GM12872 (cell line): ENCODE data around the gene PAPPA.

ENCODE experiments used
- TF ChIP-seq, protein P1 (sequence below): IDR thresholded peaks from 3 replicates; pipeline ENCODE4 v1.5.1; 2011; ENCODE audit warnings: low read depth, mild to moderate bottlenecking, low read length, moderate library complexity; ENCODE audit not compliant: insufficient read depth

Gene PAPPA

DNA sequence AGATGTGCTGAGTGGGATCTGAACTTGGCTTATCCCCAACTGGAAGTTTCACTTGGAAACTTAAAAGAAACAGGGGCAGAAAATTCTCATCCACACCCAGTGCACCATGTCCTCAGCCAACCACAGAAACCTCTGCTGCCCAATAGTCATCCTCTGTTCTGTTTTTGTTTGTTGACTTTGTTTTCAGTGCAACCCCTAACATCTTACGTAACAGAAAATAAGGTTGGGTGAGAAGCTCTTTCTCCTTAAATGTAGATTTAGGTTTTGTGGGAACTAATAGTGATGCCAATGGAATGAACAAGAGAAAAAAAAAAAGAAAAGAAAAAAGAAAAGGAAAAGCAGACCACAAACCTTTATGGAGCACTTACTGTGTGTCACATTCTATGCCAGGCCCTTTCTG is 262.8 kb downstream of the PAPPA start:
- TF ChIP-seq, protein P1, sequence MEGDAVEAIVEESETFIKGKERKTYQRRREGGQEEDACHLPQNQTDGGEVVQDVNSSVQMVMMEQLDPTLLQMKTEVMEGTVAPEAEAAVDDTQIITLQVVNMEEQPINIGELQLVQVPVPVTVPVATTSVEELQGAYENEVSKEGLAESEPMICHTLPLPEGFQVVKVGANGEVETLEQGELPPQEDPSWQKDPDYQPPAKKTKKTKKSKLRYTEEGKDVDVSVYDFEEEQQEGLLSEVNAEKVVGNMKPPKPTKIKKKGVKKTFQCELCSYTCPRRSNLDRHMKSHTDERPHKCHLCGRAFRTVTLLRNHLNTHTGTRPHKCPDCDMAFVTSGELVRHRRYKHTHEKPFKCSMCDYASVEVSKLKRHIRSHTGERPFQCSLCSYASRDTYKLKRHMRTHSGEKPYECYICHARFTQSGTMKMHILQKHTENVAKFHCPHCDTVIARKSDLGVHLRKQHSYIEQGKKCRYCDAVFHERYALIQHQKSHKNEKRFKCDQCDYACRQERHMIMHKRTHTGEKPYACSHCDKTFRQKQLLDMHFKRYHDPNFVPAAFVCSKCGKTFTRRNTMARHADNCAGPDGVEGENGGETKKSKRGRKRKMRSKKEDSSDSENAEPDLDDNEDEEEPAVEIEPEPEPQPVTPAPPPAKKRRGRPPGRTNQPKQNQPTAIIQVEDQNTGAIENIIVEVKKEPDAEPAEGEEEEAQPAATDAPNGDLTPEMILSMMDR = no peak

GRCh38 chr9:116417464-116417863 is 263.9 kb downstream of the PAPPA start:
- TF ChIP-seq, protein P1 = no peak

DNA sequence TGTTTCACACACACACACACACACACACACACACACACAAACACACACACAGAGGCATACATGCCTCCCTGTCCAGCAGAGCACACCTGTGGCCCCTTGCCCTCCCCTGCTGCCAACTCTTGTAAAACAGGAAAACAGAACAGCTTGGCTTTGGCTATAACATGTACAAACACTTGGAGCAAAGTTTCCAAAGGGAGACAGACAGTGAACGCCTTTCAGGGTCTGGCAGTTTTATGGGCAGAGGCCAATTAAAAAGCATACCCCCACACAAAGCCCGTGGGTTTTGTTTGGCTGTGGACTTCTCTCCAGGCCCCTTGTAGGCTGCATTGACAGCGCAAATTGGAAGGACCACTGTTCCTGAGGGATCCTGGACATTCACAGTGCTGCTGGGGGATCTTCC is 265.6 kb downstream of the PAPPA start:
- TF ChIP-seq, protein P1 = no peak

- TF ChIP-seq, protein P1 = no peak
Measured at GRCh38 chr9:116420993-116421538, 267.5 kb downstream of the PAPPA start.

GRCh38 chr9:116422119-116422979 is 268.8 kb downstream of the PAPPA start:
- TF ChIP-seq, protein P1 = no peak

- TF ChIP-seq, protein P1 = no peak
Measured at GRCh38 chr9:116423149-116423548, 269.6 kb downstream of the PAPPA start.

DNA sequence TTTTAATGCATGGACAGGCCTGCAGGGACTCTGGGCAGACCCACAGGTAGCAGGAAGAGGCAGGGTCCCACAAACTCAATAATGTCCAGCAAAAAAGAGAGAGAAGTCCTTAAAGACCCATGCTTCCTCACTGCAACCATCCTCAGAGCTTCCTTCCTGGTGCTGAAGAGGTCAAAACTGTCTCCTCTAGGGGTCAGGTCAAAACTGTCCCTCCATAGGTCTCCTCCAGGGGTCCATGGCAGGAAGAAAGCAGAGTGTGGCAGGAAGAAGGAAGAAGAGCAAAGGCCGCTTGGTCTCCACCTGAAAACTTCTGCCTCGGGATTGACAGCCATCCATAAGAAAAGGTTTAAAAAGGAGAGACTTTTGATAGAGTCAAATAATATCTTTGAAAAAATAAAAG is 271.7 kb downstream of the PAPPA start:
- TF ChIP-seq, protein P1 = no peak
